ENCODE results near the gene STRIP1. TPM values are rescaled to one million over a fixed set of nuclear protein-coding genes. Genes with fewer than 3 reads are reported as not detected.
A peak's percentile ranks its signal among the peaks of the same experiment; 100 is the strongest.

The STRIP1 gene
- total and polyA plus RNA-seq, 10 of the 15 experiments (the other 5 are each of a cell fraction or from before 2014, with no cell fraction given), result 6.3 to 26.6 (median 18.0) TPM

DNA sequence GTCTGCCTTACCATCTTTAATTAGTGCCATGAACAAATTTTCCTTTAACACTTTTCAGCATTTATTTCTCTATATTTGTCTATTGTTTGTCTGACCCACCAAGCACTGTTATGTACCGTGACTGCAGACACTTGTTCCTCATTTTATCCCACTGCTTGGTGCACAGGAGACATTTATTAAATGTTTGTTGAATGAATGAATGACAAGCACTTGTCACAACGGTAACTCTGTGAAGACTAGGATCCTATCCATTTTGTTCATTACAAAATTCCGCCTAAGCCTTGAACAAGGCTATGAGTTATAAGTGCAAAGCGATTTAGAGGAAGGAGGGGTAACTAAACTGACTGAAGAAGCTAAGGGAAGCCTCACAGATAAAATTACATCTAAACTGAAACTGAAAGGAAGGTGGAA, 379 bp upstream of the STRIP1 start:
- in situ Hi-C loops (cut with MboI) (no loop called here), intact Hi-C loops (cut with micrococcal nuclease; ENCODE audit: unreplicated experiment) (loop anchor here (1.0 kb wide), 1 partner anchor 23 kb away; no protein-coding TSS in a partner anchor)
- H3K27me3 ChIP-seq (replicated peaks in 1 of 2; ENCODE audit: control insufficient read depth in 2 of 2, insufficient read depth in 2 of 2, low read length in 1 of 2), result no peaks in the 10 kb centered on the region
- peak overlapping the region; percentile 64 for H3K4me3 ChIP-seq
- peak overlapping the region; percentile 96 for H3K9ac ChIP-seq (ENCODE audit: control insufficient read depth, insufficient read depth, low read length)
- ChIA-PET CTCF (interaction anchor here (0.8 to 2.7 kb wide), 14 partner anchors 9 to 607 kb away, joined by 3 to 21 read pairs (median 5); partner anchors contain the start of gene AHCYL1), SMC1A (ENCODE audit: uncharacterized antibody, unreplicated experiment) (interaction anchor here (0.8 to 2.4 kb wide), 3 partner anchors 14 to 54 kb away, joined by 3 to 15 read pairs (median 3); partner anchors contain the start of gene AHCYL1), POLR2A (interaction anchor here (0.8 to 1.8 kb wide), 6 partner anchors 9 to 70 kb away, joined by 3 to 9 read pairs (median 4); partner anchors contain the start of gene AHCYL1), RAD21 (ENCODE audit: unreplicated experiment) (interaction anchor here (0.8 to 2.1 kb wide), 5 partner anchors 23 to 486 kb away, joined by 3 to 10 read pairs (median 3); partner anchors contain the start of genes AHCYL1 and GNAI3)
- FAIRE-seq (no peak), DNase-seq (ENCODE audit: low read depth, low spot score) (no peak), ATAC-seq (no peak)
- H3K9me3 ChIP-seq (replicated peaks; ENCODE audit: control insufficient read depth, insufficient read depth, low read length), result no peaks in the 10 kb centered on the region
- H4K20me1 ChIP-seq (ENCODE audit: control insufficient read depth, insufficient read depth), result no peaks in the 10 kb centered on the region; the same call in 1 of the 2 replicates
- peaks cover 3 to 9% of the 10 kb centered on the region in 2 experiments; a peak in 3 of 4 replicates for H3K36me3 ChIP-seq (ENCODE audit: control insufficient read depth in 2 of 2, insufficient read depth in 2 of 2, low read length in 1 of 2)
- H3K79me2 ChIP-seq (ENCODE audit: control insufficient read depth, insufficient read depth, low read length), result peaks cover 20% of the 10 kb centered on the region
- WGBS (ENCODE audit: insufficient coverage, insufficient replicate concordance, low lambda C conversion rate, missing lambda C conversion rate), result 1% methylated on average over 4 of the region's 4 CpGs
- H3K4me1 ChIP-seq (ENCODE audit: control insufficient read depth, insufficient read depth, low read length), result peaks cover 19% of the 10 kb centered on the region
- TSS peak; percentile 71 for BruUV-seq (replicated peaks)
- H2AFZ ChIP-seq (ENCODE audit: control insufficient read depth, low read depth, low read length), result peak overlapping the region; percentile 96
- peak overlapping the region; percentile 78 for H3K27ac ChIP-seq (ENCODE audit: control insufficient read depth, insufficient read depth)
- H3K4me2 ChIP-seq (ENCODE audit: control insufficient read depth, insufficient read depth), result peak overlapping the region; percentile 94
- TF ChIP-seq USF1 (IDR thresholded peaks at IDR 0.05; ENCODE audit: borderline replicate concordance, extremely low read length, insufficient read depth, low read depth, low read length) (no peak), ZNF207 (IDR thresholded peaks at IDR 0.05; ENCODE audit: borderline replicate concordance) (no peak), MLLT1 (IDR thresholded peaks at IDR 0.05) (peak; percentile 99), KLF5 (IDR thresholded peaks at IDR 0.05; ENCODE audit: partially characterized antibody) (no peak), NFYA (IDR thresholded peaks at IDR 0.05; ENCODE audit: borderline replicate concordance, low read depth, low read length) (no peak), NFYB (IDR thresholded peaks at IDR 0.05; ENCODE audit: insufficient read depth, low read depth, low read length) (no peak), E2F8 (IDR thresholded peaks at IDR 0.05; ENCODE audit: low read depth, partially characterized antibody) (peak; percentile 29), RAD51 (IDR thresholded peaks at IDR 0.05) (no peak), ASH2L (IDR thresholded peaks at IDR 0.05; ENCODE audit: borderline replicate concordance, low read depth) (no peak), ZNF217 (IDR thresholded peaks at IDR 0.05) (no peak), ZNF24 (IDR thresholded peaks at IDR 0.05) (peak; percentile 72; the same call in 1 of the 2 replicates), STAT3 (IDR thresholded peaks at IDR 0.05; ENCODE audit: low read depth, low read length) (0 out of 2 replicates have a peak, but pooled peaks have one; percentile 52), CBX3 (IDR thresholded peaks at IDR 0.05; ENCODE audit: borderline replicate concordance, low read depth) (no peak), KAT2A (conservative IDR thresholded peaks at IDR 0.05; ENCODE audit: control insufficient read depth, low read depth, low read length) (no peak), SMAD5 (IDR thresholded peaks at IDR 0.05; ENCODE audit: low read depth) (no peak), E4F1 (IDR thresholded peaks at IDR 0.05; ENCODE audit: borderline replicate concordance, partially characterized antibody) (no peak)
